Measurements from ENCODE around the gene KIF18B. TPM values are rescaled to one million over a fixed set of nuclear protein-coding genes. Genes with fewer than 3 reads are reported as not detected.

The KIF18B gene
- polyA plus RNA-seq, 1 experiment, result 10.6 TPM

- no peak for DNase-seq (ENCODE audit: low read depth)
- H3K36me3 ChIP-seq (ENCODE audit: control insufficient read depth, insufficient read depth, low read length), result peaks cover 11% of the 10 kb centered on the region
- no peak overlapping the region for H3K4me3 ChIP-seq (ENCODE audit: low read depth, low read length)
- ChIA-PET POLR2A (no interaction called here), CTCF (interaction anchor here (1.4 to 4.1 kb wide), 4 partner anchors 9 to 91 kb away, joined by 3 to 29 read pairs (median 6); no protein-coding TSS in a partner anchor)
- no peaks in the 10 kb centered on the region for H3K27me3 ChIP-seq (ENCODE audit: control insufficient read depth, insufficient read depth, low read length)
- TF ChIP-seq, protein P1, sequence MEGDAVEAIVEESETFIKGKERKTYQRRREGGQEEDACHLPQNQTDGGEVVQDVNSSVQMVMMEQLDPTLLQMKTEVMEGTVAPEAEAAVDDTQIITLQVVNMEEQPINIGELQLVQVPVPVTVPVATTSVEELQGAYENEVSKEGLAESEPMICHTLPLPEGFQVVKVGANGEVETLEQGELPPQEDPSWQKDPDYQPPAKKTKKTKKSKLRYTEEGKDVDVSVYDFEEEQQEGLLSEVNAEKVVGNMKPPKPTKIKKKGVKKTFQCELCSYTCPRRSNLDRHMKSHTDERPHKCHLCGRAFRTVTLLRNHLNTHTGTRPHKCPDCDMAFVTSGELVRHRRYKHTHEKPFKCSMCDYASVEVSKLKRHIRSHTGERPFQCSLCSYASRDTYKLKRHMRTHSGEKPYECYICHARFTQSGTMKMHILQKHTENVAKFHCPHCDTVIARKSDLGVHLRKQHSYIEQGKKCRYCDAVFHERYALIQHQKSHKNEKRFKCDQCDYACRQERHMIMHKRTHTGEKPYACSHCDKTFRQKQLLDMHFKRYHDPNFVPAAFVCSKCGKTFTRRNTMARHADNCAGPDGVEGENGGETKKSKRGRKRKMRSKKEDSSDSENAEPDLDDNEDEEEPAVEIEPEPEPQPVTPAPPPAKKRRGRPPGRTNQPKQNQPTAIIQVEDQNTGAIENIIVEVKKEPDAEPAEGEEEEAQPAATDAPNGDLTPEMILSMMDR (IDR thresholded peaks at IDR 0.05; ENCODE audit: insufficient read depth, low read depth, low read length), result no peak
Observed at GRCh38 chr17:44930667-44931066, 16.9 kb downstream of the KIF18B start.

GRCh38 chr17:44928950-44929720 is 18.4 kb downstream of the KIF18B start:
- H3K4me3 ChIP-seq (ENCODE audit: low read depth, low read length), result no peak overlapping the region
- TF ChIP-seq, protein P1 (IDR thresholded peaks at IDR 0.05; ENCODE audit: insufficient read depth, low read depth, low read length), result no peak
- CTCF ChIA-PET, result interaction anchor here (1.4 to 1.5 kb wide), 2 partner anchors 9 to 93 kb away, joined by 3 to 13 read pairs; no protein-coding TSS in a partner anchor
- POLR2A ChIA-PET, result no interaction called here
- H3K27me3 ChIP-seq (ENCODE audit: control insufficient read depth, insufficient read depth, low read length), result no peaks in the 10 kb centered on the region
- DNase-seq (ENCODE audit: low read depth), result no peak
- H3K36me3 ChIP-seq (ENCODE audit: control insufficient read depth, insufficient read depth, low read length), result peaks cover 9% of the 10 kb centered on the region

- Histone ChIP-seq H3K27me3 (ENCODE audit: control insufficient read depth, insufficient read depth, low read length) (no peaks in the 10 kb centered on the region), H3K4me3 (ENCODE audit: low read depth, low read length) (no peak overlapping the region), H3K36me3 (ENCODE audit: control insufficient read depth, insufficient read depth, low read length) (peaks cover 9% of the 10 kb centered on the region)
- ChIA-PET POLR2A (no interaction called here), CTCF (interaction anchor here (1.3 to 16.0 kb wide), 2 partner anchors 10 to 91 kb away, joined by 3 to 259 read pairs; no protein-coding TSS in a partner anchor)
- TF ChIP-seq, protein P1 (IDR thresholded peaks at IDR 0.05; ENCODE audit: insufficient read depth, low read depth, low read length), result no peak
- DNase-seq (ENCODE audit: low read depth), result no peak
Observed at GRCh38 chr17:44928136-44928535, 19.4 kb downstream of the KIF18B start.

DNA sequence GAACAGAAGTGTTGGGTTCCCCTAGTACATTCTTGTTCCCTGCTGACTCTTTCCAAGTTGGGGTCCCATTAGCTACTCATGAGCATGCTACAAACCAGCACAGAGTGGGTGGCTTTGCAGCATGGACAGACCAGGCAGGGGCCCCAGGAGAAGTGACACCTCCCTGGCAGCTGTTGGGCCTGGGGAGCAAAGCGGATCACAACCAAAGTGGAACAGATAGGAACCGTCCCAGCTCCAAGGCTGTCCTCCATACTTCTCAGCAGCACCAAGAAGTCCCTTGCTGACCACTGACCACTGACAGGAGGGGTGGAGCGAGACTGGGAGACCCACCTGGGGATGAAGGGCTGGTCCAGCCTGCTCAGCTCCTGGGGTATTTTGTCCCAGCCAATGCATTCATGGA is 19.9 kb downstream of the KIF18B start:
- ChIA-PET POLR2A (no interaction called here), CTCF (interaction anchor here (1.1 to 16.0 kb wide), 3 partner anchors 10 to 92 kb away, joined by 3 to 259 read pairs (median 3); no protein-coding TSS in a partner anchor)
- no peak for DNase-seq (ENCODE audit: low read depth)
- TF ChIP-seq, protein P1 (IDR thresholded peaks at IDR 0.05; ENCODE audit: insufficient read depth, low read depth, low read length), result no peak
- Histone ChIP-seq H3K27me3 (ENCODE audit: control insufficient read depth, insufficient read depth, low read length) (no peaks in the 10 kb centered on the region), H3K36me3 (ENCODE audit: control insufficient read depth, insufficient read depth, low read length) (peaks cover 9% of the 10 kb centered on the region), H3K4me3 (ENCODE audit: low read depth, low read length) (no peak overlapping the region)

- ChIA-PET CTCF (interaction anchor here (0.9 to 16.0 kb wide), 4 partner anchors 9 to 92 kb away, joined by 3 to 259 read pairs (median 3); no protein-coding TSS in a partner anchor), POLR2A (no interaction called here)
- no peak for DNase-seq (ENCODE audit: low read depth)
- Histone ChIP-seq H3K36me3 (ENCODE audit: control insufficient read depth, insufficient read depth, low read length) (peaks cover 9% of the 10 kb centered on the region), H3K4me3 (ENCODE audit: low read depth, low read length) (no peak overlapping the region), H3K27me3 (ENCODE audit: control insufficient read depth, insufficient read depth, low read length) (no peaks in the 10 kb centered on the region)
- TF ChIP-seq, protein P1 (IDR thresholded peaks at IDR 0.05; ENCODE audit: insufficient read depth, low read depth, low read length), result no peak
Observed at GRCh38 chr17:44926821-44927525, 20.6 kb downstream of the KIF18B start.

All from BJ (cell line).